Mesothelial cell of epicardium (in vitro differentiated cells): ENCODE results near the gene SYT10. TPM values are rescaled to one million over a fixed set of nuclear protein-coding genes. Genes with fewer than 3 reads are reported as not detected.

Experiments used
- DNase-seq, 2 experiments: peaks; one replicate each; pipeline ENCODE4 v3.0.0; 2021; ENCODE audit warnings: low spot score in 2 of 2; ENCODE audit not compliant: unreplicated experiment in 2 of 2
- H3K27ac Mint-ChIP-seq: 2 replicates; pipeline ENCODE4 v1.8.0; 2021; ENCODE audit warnings: mixed read lengths
- H3K27me3 Mint-ChIP-seq: 2 replicates; pipeline ENCODE4 v1.8.0; 2021; ENCODE audit warnings: low read depth, mixed read lengths
- H3K36me3 Mint-ChIP-seq: 2 replicates; pipeline ENCODE4 v1.8.0; 2021; ENCODE audit warnings: mixed read lengths
- H3K4me1 Mint-ChIP-seq: 2 replicates; pipeline ENCODE4 v1.8.0; 2021; ENCODE audit warnings: mixed read lengths
- H3K4me3 Mint-ChIP-seq: 2 replicates; pipeline ENCODE4 v1.8.0; 2021; ENCODE audit warnings: mild to moderate bottlenecking, moderate library complexity, mixed read lengths
- H3K9me3 Mint-ChIP-seq: 2 replicates; pipeline ENCODE4 v1.8.0; 2021; ENCODE audit warnings: mixed read lengths
- total RNA-seq: library from RNA; stranded (reverse); gene quantifications from 3 replicates; pipeline ENCODE4 v1.2.1, GENCODE V29; 2021
- TF ChIP-seq, protein P1 (sequence below): fragments of 200-600 bp; sonication (generic); IDR thresholded peaks from one replicate; pipeline ENCODE4 v1.5.0; 2021; ENCODE audit warnings: antibody characterized with exemption; ENCODE audit not compliant: unreplicated experiment

Gene SYT10
- total RNA-seq, 1 donor from 2014 or later: 12.9 TPM

- peaks cover 4% of the 10 kb centered on the region for H3K36me3 Mint-ChIP-seq
- no peak for DNase-seq
- TF ChIP-seq, protein P1, sequence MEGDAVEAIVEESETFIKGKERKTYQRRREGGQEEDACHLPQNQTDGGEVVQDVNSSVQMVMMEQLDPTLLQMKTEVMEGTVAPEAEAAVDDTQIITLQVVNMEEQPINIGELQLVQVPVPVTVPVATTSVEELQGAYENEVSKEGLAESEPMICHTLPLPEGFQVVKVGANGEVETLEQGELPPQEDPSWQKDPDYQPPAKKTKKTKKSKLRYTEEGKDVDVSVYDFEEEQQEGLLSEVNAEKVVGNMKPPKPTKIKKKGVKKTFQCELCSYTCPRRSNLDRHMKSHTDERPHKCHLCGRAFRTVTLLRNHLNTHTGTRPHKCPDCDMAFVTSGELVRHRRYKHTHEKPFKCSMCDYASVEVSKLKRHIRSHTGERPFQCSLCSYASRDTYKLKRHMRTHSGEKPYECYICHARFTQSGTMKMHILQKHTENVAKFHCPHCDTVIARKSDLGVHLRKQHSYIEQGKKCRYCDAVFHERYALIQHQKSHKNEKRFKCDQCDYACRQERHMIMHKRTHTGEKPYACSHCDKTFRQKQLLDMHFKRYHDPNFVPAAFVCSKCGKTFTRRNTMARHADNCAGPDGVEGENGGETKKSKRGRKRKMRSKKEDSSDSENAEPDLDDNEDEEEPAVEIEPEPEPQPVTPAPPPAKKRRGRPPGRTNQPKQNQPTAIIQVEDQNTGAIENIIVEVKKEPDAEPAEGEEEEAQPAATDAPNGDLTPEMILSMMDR: no peak
- peaks cover 49% of the 10 kb centered on the region for H3K9me3 Mint-ChIP-seq
- H3K4me1 Mint-ChIP-seq: no peaks in the 10 kb centered on the region
- no peaks in the 10 kb centered on the region for H3K27me3 Mint-ChIP-seq
- no peak overlapping the region for H3K4me3 Mint-ChIP-seq
- no peak overlapping the region for H3K27ac Mint-ChIP-seq
These were observed 36.4 kb upstream of the SYT10 start for GRCh38 chr12:33476058-33476457.

DNA sequence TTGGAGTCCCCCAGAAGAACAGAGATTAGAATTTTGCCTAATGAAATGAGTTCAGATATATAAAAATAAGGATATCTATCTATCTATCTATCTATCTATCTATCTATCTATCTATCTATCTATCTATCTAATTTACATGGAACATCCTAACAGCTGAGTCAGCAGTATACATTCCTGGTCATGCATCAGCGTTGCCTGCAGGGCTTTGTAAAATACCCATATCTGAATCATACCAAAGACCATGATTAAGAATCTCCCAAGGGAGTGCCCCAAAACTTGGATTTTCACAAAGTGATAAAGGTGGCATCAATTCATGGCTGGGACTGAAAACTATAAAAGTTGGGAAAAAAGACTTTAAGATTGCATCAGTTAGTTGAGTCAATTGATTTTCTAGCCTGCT lies 32.7 kb upstream of the SYT10 start:
- Mint-ChIP-seq H3K27me3 (no peaks in the 10 kb centered on the region), H3K36me3 (peaks cover 2% of the 10 kb centered on the region), H3K4me3 (no peak overlapping the region), H3K27ac (no peak overlapping the region), H3K4me1 (no peaks in the 10 kb centered on the region), H3K9me3 (peaks cover 34% of the 10 kb centered on the region)
- no peak for DNase-seq
- TF ChIP-seq, protein P1: no peak

GRCh38 chr12:33455096-33455495 lies 15.5 kb upstream of the SYT10 start:
- TF ChIP-seq, protein P1: no peak
- Mint-ChIP-seq H3K36me3 (peaks cover 4% of the 10 kb centered on the region), H3K9me3 (peaks cover 27% of the 10 kb centered on the region), H3K27me3 (no peaks in the 10 kb centered on the region), H3K4me1 (peaks cover 5% of the 10 kb centered on the region), H3K27ac (no peak overlapping the region), H3K4me3 (no peak overlapping the region)
- DNase-seq: no peak

DNA sequence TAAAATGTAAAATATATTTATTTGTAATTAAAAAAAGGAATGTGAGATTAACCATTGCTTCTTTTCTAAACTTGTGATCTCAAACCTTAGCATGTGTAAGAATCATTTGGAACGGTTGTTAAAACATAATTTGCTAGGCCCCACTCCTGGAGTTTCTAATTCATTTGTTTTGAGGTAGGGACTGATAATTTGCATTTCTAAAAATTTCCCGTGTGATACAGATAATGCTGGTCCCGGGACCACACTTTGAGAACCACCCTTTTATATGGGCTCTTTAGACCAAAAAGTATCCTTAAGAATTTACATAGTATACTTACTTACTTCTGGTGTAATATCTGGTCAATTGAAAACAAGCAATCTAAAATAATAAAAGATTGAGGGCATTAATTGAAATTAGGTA lies 10.9 kb upstream of the SYT10 start:
- H3K4me1 Mint-ChIP-seq: peaks cover 7% of the 10 kb centered on the region
- TF ChIP-seq, protein P1: no peak
- H3K27me3 Mint-ChIP-seq: no peaks in the 10 kb centered on the region
- peaks cover 4% of the 10 kb centered on the region for H3K36me3 Mint-ChIP-seq
- H3K9me3 Mint-ChIP-seq: peaks cover 17% of the 10 kb centered on the region
- H3K27ac Mint-ChIP-seq: no peak overlapping the region
- H3K4me3 Mint-ChIP-seq: no peak overlapping the region
- DNase-seq: no peak

DNA sequence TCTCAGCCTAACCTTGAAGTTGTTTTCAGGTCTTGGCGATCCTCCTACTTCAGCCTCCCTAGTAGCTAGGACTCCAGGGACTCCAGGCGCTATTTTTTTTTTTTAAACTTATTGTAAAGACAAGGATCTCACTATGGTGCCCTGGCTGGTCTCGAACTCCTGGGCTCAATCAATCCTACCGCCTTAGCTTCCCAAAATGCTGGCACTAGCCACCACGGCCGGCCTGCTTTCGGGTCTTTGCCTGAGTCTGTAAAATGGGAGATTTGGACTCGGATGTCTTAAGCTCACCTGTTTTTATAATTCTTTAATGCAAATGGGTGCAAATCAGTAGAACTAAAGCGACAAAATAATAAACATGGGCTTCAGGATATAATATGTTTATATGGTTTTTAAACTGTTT lies 858 bp upstream of the SYT10 start:
- H3K27me3 Mint-ChIP-seq: peaks cover 12% of the 10 kb centered on the region
- TF ChIP-seq, protein P1: no peak
- peaks cover 32% of the 10 kb centered on the region for H3K4me1 Mint-ChIP-seq
- peak overlapping the region; percentile 70 for H3K4me3 Mint-ChIP-seq
- DNase-seq: no peak
- H3K27ac Mint-ChIP-seq: no peak overlapping the region
- no peaks in the 10 kb centered on the region for H3K36me3 Mint-ChIP-seq
- no peaks in the 10 kb centered on the region for H3K9me3 Mint-ChIP-seq
